HepG2 (cell line): ENCODE results near the gene PELO. TPM values are rescaled to one million over a fixed set of nuclear protein-coding genes. Genes with fewer than 3 reads are reported as not detected.

Source experiments
- ARID2 ChIP-seq: sonication (generic); formaldehyde crosslinking; IDR thresholded peaks from 2 replicates; pipeline ENCODE4 v1.8.1; 2022; ENCODE audit warnings: mild to moderate bottlenecking, missing genetic modification reagents, borderline replicate concordance
- CBX1 ChIP-seq: IDR thresholded peaks from one replicate; pipeline ENCODE4 v1.6.1; 2016; ENCODE audit warnings: antibody characterized with exemption, low read depth
- GLI4 ChIP-seq: sonication (generic); formaldehyde crosslinking; IDR thresholded peaks from 2 replicates; pipeline ENCODE4 v1.5.1; 2020; ENCODE audit warnings: missing genetic modification reagents, mild to moderate bottlenecking, moderate library complexity, borderline replicate concordance
- JUN ChIP-seq: sonication (generic); formaldehyde crosslinking; IDR thresholded peaks from 2 replicates; pipeline ENCODE4 v1.4.0; 2020; ENCODE audit warnings: mild to moderate bottlenecking, missing genetic modification reagents
- MZF1 ChIP-seq: sonication (generic); formaldehyde crosslinking; IDR thresholded peaks from 2 replicates; pipeline ENCODE4 v1.8.1; 2023; ENCODE audit warnings: mild to moderate bottlenecking, missing genetic modification reagents, borderline replicate concordance
- NR2F1 ChIP-seq, 2 experiments: fragments of 450-650 bp in 1 of 2; formaldehyde crosslinking in 1 of 2; IDR thresholded peaks; 2 replicates each; pipeline versions ENCODE4 v1.5.0 to v1.6.1; 2016 to 2020; ENCODE audit warnings: mild to moderate bottlenecking in 1 of 2, missing compliant biosample characterization in 1 of 2, missing genetic modification reagents in 1 of 2, moderate library complexity in 1 of 2
- POLR2AphosphoS2 ChIP-seq: IDR thresholded peaks from 2 replicates; pipeline ENCODE4 v1.6.1; 2011; ENCODE audit warnings: low read depth, low read length, improper control_type of control experiment
- RBM22 ChIP-seq: fragments of 200-400 bp; formaldehyde crosslinking; optimal IDR thresholded peaks from 2 replicates; pipeline ENCODE3; 2017; ENCODE audit warnings: mild to moderate bottlenecking, low read length, moderate library complexity
- ZNF235 ChIP-seq: sonication (generic); formaldehyde crosslinking; IDR thresholded peaks from 2 replicates; pipeline ENCODE4 v1.8.1; 2023; ENCODE audit warnings: mild to moderate bottlenecking, missing genetic modification reagents, borderline replicate concordance
- ZNF430 ChIP-seq: sonication (generic); formaldehyde crosslinking; IDR thresholded peaks from 2 replicates; pipeline ENCODE4 v1.9.0; 2021; ENCODE audit warnings: mild to moderate bottlenecking, missing genetic modification reagents
- ZNF674 ChIP-seq: sonication (generic); formaldehyde crosslinking; IDR thresholded peaks from 2 replicates; pipeline ENCODE4 v1.5.0; 2020; ENCODE audit warnings: low read depth, mild to moderate bottlenecking, missing genetic modification reagents
- ZNF772 ChIP-seq: sonication (generic); formaldehyde crosslinking; IDR thresholded peaks from 2 replicates; pipeline ENCODE4 v1.5.0; 2020; ENCODE audit warnings: mild to moderate bottlenecking, missing genetic modification reagents
- polyA plus RNA-seq, 8 experiments: library from polyadenylated mRNA; depleted of rRNA in 3 of 8; stranded (reverse) in 7 of 8; unstranded in 1 of 8; fragments of >200 nt; fragmentation: Illumina TruSeq in 4 of 8; extraction: Trizol in 4 of 8; gene quantifications; 2 replicates each; pipeline versions ENCODE4 v1.2.1 to v1.2.3, GENCODE V29; 2011 to 2016; ENCODE audit warnings: low read depth in 4 of 8, missing spikeins in 1 of 8, mixed read lengths in 1 of 8; ENCODE audit not compliant: insufficient read depth in 1 of 8
- total RNA-seq, 5 experiments: library from RNA; depleted of rRNA; stranded (reverse); fragments of >200 nt; fragmentation: Illumina TruSeq; extraction: Trizol; gene quantifications; 2 replicates each; pipeline ENCODE4 v1.2.3, GENCODE V29; 2016; ENCODE audit warnings: low read depth in 1 of 5
- TF ChIP-seq, protein P1 (sequence below), 2 experiments: sonication (generic) in 1 of 2; formaldehyde crosslinking in 1 of 2; IDR thresholded peaks; 2 replicates each; pipeline versions ENCODE4 v1.4.0 to v1.6.1; 2018 to 2020; ENCODE audit warnings: missing genetic modification reagents in 2 of 2, borderline replicate concordance in 1 of 2, low read depth in 1 of 2, mild to moderate bottlenecking in 1 of 2, missing biosample characterization in 1 of 2
- TF ChIP-seq, protein P2 (sequence below): sonication (generic); formaldehyde crosslinking; IDR thresholded peaks from 2 replicates; pipeline ENCODE4 v1.4.0; 2020; ENCODE audit warnings: mild to moderate bottlenecking, missing genetic modification reagents, borderline replicate concordance
- TF ChIP-seq, protein P3 (sequence below): sonication (generic); formaldehyde crosslinking; IDR thresholded peaks from 2 replicates; pipeline ENCODE4 v1.9.0; 2021; ENCODE audit warnings: missing genetic modification reagents, mild to moderate bottlenecking, borderline replicate concordance
- TF ChIP-seq, protein P4 (sequence below): sonication (generic); formaldehyde crosslinking; IDR thresholded peaks from 2 replicates; pipeline ENCODE4 v1.5.1; 2020; ENCODE audit warnings: mild to moderate bottlenecking, missing genetic modification reagents

Gene PELO
- total and polyA plus RNA-seq, 2 of the 13 experiments (the other 11 are each of a cell fraction or from before 2014, with no cell fraction given) = 19.0 to 23.9 TPM

DNA sequence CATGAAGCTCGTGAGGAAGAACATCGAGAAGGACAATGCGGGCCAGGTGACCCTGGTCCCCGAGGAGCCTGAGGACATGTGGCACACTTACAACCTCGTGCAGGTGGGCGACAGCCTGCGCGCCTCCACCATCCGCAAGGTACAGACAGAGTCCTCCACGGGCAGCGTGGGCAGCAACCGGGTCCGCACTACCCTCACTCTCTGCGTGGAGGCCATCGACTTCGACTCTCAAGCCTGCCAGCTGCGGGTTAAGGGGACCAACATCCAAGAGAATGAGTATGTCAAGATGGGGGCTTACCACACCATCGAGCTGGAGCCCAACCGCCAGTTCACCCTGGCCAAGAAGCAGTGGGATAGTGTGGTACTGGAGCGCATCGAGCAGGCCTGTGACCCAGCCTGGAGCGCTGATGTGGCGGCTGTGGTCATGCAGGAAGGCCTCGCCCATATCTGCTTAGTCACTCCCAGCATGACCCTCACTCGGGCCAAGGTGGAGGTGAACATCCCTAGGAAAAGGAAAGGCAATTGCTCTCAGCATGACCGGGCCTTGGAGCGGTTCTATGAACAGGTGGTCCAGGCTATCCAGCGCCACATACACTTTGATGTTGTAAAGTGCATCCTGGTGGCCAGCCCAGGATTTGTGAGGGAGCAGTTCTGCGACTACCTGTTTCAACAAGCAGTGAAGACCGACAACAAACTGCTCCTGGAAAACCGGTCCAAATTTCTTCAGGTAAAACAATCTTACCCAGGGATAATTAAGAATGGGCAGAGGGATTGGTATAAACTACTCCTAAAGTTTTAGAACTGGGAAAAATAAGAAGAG, 12.9 kb downstream of the PELO start (continued):
- TF ChIP-seq NR2F1 (CRISPR knock-in tag; IDR thresholded peaks at IDR 0.05) = no peak
- no peak for TF ChIP-seq JUN
- peak; percentile 88; the same call in 1 of the 2 replicates for TF ChIP-seq GLI4 (CRISPR knock-in tag)
- TF ChIP-seq RBM22 = no peak
- TF ChIP-seq POLR2AphosphoS2 = no peak
- TF ChIP-seq, protein P1, sequence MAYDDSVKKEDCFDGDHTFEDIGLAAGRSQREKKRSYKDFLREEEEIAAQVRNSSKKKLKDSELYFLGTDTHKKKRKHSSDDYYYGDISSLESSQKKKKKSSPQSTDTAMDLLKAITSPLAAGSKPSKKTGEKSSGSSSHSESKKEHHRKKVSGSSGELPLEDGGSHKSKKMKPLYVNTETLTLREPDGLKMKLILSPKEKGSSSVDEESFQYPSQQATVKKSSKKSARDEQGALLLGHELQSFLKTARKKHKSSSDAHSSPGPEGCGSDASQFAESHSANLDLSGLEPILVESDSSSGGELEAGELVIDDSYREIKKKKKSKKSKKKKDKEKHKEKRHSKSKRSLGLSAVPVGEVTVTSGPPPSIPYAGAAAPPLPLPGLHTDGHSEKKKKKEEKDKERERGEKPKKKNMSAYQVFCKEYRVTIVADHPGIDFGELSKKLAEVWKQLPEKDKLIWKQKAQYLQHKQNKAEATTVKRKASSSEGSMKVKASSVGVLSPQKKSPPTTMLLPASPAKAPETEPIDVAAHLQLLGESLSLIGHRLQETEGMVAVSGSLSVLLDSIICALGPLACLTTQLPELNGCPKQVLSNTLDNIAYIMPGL (CRISPR knock-in tag; IDR thresholded peaks at IDR 0.05; ENCODE audit: borderline replicate concordance in 1 of 2, low read depth in 1 of 2) = peak in 1 of 2 experiments; percentile 49; a peak in 2 of 4 replicates
- TF ChIP-seq, protein P2, sequence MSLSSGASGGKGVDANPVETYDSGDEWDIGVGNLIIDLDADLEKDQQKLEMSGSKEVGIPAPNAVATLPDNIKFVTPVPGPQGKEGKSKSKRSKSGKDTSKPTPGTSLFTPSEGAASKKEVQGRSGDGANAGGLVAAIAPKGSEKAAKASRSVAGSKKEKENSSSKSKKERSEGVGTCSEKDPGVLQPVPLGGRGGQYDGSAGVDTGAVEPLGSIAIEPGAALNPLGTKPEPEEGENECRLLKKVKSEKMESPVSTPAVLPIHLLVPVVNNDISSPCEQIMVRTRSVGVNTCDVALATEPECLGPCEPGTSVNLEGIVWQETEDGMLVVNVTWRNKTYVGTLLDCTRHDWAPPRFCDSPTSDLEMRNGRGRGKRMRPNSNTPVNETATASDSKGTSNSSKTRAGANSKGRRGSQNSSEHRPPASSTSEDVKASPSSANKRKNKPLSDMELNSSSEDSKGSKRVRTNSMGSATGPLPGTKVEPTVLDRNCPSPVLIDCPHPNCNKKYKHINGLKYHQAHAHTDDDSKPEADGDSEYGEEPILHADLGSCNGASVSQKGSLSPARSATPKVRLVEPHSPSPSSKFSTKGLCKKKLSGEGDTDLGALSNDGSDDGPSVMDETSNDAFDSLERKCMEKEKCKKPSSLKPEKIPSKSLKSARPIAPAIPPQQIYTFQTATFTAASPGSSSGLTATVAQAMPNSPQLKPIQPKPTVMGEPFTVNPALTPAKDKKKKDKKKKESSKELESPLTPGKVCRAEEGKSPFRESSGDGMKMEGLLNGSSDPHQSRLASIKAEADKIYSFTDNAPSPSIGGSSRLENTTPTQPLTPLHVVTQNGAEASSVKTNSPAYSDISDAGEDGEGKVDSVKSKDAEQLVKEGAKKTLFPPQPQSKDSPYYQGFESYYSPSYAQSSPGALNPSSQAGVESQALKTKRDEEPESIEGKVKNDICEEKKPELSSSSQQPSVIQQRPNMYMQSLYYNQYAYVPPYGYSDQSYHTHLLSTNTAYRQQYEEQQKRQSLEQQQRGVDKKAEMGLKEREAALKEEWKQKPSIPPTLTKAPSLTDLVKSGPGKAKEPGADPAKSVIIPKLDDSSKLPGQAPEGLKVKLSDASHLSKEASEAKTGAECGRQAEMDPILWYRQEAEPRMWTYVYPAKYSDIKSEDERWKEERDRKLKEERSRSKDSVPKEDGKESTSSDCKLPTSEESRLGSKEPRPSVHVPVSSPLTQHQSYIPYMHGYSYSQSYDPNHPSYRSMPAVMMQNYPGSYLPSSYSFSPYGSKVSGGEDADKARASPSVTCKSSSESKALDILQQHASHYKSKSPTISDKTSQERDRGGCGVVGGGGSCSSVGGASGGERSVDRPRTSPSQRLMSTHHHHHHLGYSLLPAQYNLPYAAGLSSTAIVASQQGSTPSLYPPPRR (CRISPR knock-in tag) = no peak
- peak; percentile 66 for TF ChIP-seq ZNF772 (CRISPR knock-in tag)
- TF ChIP-seq, protein P3, sequence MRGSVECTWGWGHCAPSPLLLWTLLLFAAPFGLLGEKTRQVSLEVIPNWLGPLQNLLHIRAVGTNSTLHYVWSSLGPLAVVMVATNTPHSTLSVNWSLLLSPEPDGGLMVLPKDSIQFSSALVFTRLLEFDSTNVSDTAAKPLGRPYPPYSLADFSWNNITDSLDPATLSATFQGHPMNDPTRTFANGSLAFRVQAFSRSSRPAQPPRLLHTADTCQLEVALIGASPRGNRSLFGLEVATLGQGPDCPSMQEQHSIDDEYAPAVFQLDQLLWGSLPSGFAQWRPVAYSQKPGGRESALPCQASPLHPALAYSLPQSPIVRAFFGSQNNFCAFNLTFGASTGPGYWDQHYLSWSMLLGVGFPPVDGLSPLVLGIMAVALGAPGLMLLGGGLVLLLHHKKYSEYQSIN (CRISPR knock-in tag) = no peak
- TF ChIP-seq, protein P4, sequence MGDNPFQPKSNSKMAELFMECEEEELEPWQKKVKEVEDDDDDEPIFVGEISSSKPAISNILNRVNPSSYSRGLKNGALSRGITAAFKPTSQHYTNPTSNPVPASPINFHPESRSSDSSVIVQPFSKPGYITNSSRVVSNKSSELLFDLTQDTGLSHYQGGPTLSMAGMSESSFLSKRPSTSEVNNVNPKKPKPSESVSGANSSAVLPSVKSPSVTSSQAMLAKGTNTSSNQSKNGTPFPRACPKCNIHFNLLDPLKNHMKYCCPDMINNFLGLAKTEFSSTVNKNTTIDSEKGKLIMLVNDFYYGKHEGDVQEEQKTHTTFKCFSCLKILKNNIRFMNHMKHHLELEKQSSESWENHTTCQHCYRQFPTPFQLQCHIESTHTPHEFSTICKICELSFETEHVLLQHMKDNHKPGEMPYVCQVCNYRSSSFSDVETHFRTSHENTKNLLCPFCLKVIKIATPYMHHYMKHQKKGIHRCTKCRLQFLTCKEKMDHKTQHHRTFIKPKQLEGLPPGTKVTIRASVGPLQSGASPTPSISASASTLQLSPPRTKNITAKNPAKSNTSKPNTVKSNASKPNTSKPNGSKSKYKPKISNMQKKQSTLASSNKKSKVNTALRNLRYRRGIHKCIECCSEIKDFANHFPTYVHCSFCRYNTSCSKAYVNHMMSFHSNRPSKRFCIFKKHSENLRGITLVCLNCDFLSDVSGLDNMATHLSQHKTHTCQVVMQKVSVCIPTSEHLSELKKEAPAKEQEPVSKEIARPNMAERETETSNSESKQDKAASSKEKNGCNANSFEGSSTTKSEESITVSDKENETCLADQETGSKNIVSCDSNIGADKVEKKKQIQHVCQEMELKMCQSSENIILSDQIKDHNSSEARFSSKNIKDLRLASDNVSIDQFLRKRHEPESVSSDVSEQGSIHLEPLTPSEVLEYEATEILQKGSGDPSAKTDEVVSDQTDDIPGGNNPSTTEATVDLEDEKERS (CRISPR knock-in tag) = peak; percentile 76
- TF ChIP-seq ARID2 = no peak
- TF ChIP-seq MZF1 (CRISPR knock-in tag) = no peak
- no peak for TF ChIP-seq CBX1
- no peak for TF ChIP-seq ZNF235 (CRISPR knock-in tag)
- TF ChIP-seq ZNF430 = 0 out of 2 replicates have a peak, but pooled peaks have one; percentile 9
- TF ChIP-seq ZNF674 = no peak
